Neural progenitor cell (in vitro differentiated cells): Measurements from ENCODE around the gene THRB.

Experiments
- CTCF ChIP-seq: fragments of 200-600 bp; sonication (generic); IDR thresholded peaks from 2 replicates; pipeline ENCODE4 v1.5.1; 2017; ENCODE audit warnings: antibody characterized with exemption, mild to moderate bottlenecking
- EZH2 ChIP-seq: fragments of 200-600 bp; sonication (generic); IDR thresholded peaks from 2 replicates; pipeline ENCODE4 v1.6.1; 2017; ENCODE audit warnings: antibody characterized with exemption, mild to moderate bottlenecking, moderate library complexity

GRCh38 chr3:24520101-24520495 lies 25.4 kb upstream of the THRB start:
- TF ChIP-seq CTCF, result no peak
- no peak for TF ChIP-seq EZH2
